HuH-7 (cell line): ENCODE data around the gene CDC14B.

Experiments
- DNase-seq: peaks from one replicate; pipeline ENCODE4 v3.0.0; 2011; ENCODE audit warnings: low spot score

Gene CDC14B

GRCh38 chr9:96502539-96503373, 116.9 kb downstream of the CDC14B start:
- no peak for DNase-seq

DNA sequence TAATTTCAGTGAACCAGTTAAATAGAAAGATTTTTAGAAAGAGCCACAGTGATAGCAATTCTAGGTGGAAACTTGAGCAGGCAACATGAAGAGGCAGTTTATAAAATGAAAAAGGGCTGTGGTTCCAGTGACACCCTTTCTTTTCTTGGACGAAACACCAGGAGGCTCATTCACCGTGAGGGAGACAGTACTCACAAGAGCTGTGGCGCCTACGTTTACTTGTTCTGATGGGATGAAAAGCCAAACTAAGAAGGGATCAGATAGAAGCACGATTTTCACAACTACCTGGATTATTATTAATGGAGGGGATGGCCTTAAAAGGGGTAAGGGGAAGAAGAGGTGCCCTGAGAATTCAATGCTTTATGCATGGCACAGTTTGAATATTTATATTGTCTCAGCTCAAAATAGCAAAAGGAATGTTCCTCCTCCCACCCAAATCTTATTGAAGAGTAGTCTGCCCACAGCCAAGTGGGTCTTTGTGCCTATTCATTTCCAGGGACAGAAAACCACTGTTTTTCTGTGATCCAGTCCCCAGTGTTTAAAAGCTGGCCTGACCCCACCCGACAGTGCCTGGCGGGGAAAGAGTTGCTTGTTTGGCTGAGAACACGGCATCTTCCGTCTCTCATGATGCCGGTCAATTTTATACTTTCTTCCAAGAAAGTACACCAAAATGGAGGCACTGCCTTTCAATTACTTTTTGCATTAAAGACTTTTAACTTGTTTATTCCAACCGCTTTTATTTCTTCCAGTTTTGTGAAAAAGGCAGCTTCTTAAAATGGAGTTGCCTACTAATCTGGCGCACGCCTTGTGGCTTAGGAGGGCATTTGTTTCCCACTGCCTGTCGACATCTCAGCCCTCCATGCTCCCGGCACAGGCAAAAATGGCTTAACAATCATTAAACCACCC, 117.8 kb downstream of the CDC14B start:
- no peak for DNase-seq

- DNase-seq, result no peak
Measured at GRCh38 chr9:96500696-96501632, 118.7 kb downstream of the CDC14B start.

DNA sequence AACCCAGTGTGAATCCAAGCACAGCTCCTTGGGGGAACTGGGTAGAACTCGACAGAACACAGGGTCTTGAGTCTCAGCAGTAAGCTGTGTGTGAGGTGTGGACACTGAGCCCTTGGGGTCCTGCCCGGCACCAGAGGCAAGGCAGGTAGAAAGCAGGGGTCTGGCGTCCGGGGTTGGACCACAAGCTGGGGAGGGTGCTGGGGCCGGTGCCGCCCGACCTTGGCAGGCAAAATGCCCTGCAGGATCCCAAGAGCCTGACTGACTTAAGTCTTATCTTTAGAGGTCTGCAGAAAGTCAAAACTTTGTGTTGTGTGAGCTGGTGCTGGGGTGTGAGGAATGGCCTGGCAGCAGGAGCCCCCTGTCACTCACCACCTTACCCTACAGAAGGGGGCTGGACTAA, 120.4 kb downstream of the CDC14B start:
- no peak for DNase-seq

DNA sequence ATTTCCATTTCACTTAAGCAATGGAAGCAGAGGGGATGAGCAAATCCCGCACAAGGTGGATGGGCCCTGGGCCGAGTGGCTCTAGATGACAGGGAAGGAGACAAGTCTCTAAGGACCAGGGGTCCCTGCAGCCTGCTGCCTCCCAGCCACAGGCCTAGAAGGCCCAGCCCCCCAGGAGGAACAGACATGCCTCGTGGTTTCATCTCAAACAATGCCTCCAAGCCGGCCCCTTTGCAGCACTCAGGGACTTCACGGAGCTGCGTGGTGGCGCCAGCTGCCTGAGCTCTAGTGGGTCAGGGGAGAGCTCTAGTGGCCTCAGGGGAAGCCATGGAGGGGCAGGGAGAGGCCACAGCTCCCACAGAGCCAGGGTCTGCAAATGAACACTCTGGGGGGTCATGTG, 120.8 kb downstream of the CDC14B start:
- DNase-seq, result no peak

DNA sequence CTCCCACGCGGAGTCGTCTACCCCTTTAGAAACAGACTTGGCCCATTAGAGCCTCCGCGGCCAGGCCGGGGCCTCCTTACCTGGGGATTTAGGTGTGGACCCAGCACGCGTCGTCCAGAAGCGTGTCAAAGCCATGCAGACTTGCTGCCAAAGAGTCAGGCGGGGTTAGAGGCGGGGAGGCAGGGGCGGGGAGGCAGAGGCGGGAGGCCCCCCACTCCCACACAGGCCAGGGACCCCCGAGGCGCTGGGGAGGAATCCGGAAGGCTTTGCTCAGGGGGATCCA, 122.6 kb downstream of the CDC14B start:
- DNase-seq, result no peak

GRCh38 chr9:96496368-96497116, 123.1 kb downstream of the CDC14B start:
- DNase-seq, result no peak

- DNase-seq, result no peak
Measured at GRCh38 chr9:96495341-96495740, 124.3 kb downstream of the CDC14B start.

DNA sequence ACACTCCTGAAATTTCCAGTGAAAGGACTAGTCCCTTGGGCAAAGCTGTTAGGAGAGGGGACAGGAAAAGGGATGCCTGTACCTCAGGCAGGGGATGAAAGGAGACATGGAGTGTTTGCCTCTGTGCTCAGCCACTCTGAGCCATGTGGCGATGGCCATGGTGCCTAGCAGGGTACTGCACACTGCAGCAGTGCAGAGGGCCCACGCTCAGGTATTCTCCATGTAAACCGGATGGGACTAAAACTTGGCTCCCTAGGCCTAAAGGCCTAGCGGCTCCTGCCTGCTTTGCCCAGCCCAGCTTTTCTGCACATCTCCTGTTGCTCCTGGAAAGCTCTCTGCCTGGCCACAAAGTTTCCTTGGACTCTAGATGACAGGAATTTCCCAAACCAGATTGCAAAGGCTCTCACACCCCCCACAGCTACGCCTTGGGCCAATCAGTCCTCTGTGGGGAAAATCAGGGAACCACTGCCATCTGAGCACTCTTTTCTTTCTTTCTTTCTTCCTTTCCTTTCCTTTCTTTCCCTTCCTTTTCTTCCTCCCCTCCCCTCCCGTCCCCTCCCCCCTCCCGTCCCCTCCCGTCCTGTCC, 125.3 kb downstream of the CDC14B start:
- no peak for DNase-seq

GRCh38 chr9:96493757-96494156, 125.9 kb downstream of the CDC14B start:
- DNase-seq, result no peak

GRCh38 chr9:96492993-96493531, 126.6 kb downstream of the CDC14B start:
- DNase-seq, result no peak

GRCh38 chr9:96491880-96492525, 127.6 kb downstream of the CDC14B start:
- no peak for DNase-seq

- DNase-seq, result peak; percentile 40
Measured at GRCh38 chr9:96491079-96491879, 128.4 kb downstream of the CDC14B start.

DNA sequence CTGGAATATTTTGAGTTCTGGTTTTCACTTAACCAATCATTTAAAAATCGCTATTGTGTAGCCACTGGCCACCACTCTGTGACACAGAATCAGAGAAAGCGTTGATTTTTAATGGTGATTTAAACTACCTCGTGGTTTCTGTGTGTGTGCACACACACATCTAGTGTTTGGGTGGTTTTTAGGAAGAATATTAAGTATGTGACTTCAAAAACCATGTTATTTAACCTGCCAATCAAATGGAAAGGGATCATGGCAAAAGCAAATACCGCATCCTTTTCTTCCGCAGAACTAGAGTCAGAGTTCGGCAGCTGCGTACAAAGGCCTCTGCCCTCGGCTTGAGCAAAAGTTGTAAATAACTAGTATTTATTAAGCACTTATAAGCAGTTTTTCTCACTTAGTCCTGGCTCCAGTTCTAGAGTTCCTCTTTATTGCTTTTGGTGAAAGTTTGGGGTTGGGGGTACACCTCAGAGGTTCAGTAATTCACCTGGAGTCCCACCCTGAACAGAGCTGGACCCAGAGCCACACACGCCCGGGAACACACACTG, 129.0 kb downstream of the CDC14B start:
- DNase-seq, result no peak

DNA sequence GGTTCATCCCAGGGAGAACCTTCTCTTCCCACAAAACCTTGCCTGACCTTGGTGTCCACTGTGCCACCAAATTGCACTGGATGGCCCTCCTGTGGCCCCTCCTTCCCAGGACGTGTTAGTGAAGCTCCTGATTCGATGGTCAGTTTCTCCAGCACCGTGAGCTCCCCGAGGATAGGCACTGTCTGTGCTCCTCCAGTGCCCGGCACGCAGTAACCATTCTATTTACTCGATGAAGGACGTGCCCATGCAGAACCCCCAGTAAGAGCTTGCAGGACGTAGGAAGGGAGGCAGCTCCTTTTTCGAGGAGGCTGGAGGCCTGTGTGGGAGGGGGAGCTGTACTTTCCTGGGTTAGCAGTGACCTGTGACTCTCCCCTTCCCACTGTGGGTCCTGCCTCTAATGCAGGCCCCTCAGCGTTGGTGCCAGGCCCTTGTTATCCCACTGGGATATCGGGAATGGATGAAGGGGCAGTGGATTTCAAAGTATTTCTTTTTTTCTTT, 130.1 kb downstream of the CDC14B start:
- no peak for DNase-seq

GRCh38 chr9:96487949-96488348, 131.7 kb downstream of the CDC14B start:
- no peak for DNase-seq

GRCh38 chr9:96487029-96487396, 132.6 kb downstream of the CDC14B start:
- DNase-seq, result no peak

DNA sequence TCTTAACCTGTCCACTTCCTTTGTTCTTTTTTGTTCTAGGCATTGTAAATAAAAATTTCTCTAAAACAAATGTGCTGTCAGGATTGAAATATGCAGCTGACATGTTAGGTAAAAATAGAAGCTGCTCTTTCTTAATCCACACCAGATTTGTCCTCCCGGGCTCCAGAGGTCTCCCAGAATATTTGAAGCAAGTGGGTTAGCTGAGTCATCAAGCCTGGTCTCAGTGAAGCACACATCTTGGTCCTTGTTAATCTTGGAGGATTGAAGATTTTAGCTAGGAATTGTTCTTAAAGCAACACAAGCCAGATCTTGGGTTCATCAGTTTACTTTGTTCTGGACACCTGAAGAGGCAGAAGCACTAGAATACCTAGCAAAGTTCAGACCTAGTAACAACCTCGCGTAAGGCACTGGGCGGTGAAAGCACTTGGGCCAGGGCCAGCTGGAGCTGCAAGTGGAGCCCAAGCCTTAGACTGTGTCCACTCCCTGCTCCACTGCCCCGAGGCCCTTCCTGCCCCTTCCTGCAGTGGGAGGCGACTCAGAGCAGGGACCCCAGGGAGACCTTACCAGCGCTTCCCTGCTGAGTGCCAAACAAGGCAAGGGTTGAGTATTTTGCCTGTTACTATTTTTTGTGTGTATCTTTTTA, 133.1 kb downstream of the CDC14B start:
- DNase-seq, result no peak

DNA sequence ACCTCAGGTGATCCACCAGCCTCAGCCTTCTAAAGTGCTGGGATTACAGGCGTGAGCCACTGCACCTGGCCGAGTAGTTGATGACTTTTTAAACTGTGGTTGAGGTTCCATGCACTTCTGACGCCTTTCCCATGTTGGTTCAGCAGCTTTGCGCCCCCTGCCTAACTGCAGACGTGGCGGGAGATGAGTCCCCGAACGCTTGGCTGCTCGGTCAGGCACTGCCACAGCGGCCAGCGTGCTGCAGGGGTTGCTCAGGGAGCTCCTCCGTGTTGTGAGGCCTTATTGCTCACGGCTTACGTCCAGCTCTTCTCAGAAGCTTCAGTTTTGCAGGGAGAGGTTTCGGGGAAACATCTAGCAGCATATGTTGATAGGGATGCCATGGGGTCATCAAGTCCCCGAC, 134.4 kb downstream of the CDC14B start:
- DNase-seq, result no peak
